K562 (cell line): ENCODE results near the gene LRRC47. TPM values are rescaled to one million over a fixed set of nuclear protein-coding genes. Genes with fewer than 3 reads are reported as not detected.

ENCODE experiments used
- BMI1 ChIP-seq: fragments of 150-350 bp; IDR thresholded peaks from 2 replicates; pipeline ENCODE4 v1.6.1; 2014; ENCODE audit warnings: low read length
- CEBPG ChIP-seq, 3 experiments: fragments of 200-800 bp in 1 of 3; sonication (Bioruptor generic) in 1 of 3; sonication (generic) in 1 of 3; formaldehyde crosslinking in 1 of 3; IDR thresholded peaks in 2 of 3; conservative IDR thresholded peaks in 1 of 3; 2 replicates each; pipeline versions ENCODE4 v1.6.1 to v1.8.0; 2016 to 2022; ENCODE audit warnings: missing compliant biosample characterization in 2 of 3, missing genetic modification characterization in 2 of 3, mild to moderate bottlenecking in 1 of 3, missing genetic modification reagents in 1 of 3
- CREM ChIP-seq: IDR thresholded peaks from 2 replicates; pipeline ENCODE4 v1.6.1; 2014; ENCODE audit warnings: antibody characterized with exemption, low read depth
- ESRRB ChIP-seq: fragments of 250-450 bp; sonication (Bioruptor Pico); IDR thresholded peaks from 2 replicates; pipeline ENCODE4 v1.5.0; 2020; ENCODE audit warnings: mild to moderate bottlenecking, moderate library complexity, borderline replicate concordance
- HIVEP1 ChIP-seq: fragments of 250-450 bp; sonication (Bioruptor Pico); IDR thresholded peaks from 2 replicates; pipeline ENCODE4 v1.4.0; 2020; ENCODE audit warnings: mild to moderate bottlenecking
- MXD1 ChIP-seq: fragments of 250-450 bp; sonication (Bioruptor Pico); IDR thresholded peaks from 2 replicates; pipeline ENCODE4 v1.8.0; 2021; ENCODE audit warnings: borderline replicate concordance, mild to moderate bottlenecking, moderate library complexity; ENCODE audit not compliant: poor library complexity, severe bottlenecking
- NR2F6 ChIP-seq: fragments of 450-650 bp; formaldehyde crosslinking; IDR thresholded peaks from 2 replicates; pipeline ENCODE4 v1.4.0; 2020; ENCODE audit warnings: mild to moderate bottlenecking
- TCFL5 ChIP-seq: fragments of 250-450 bp; sonication (Bioruptor Pico); conservative IDR thresholded peaks from 2 replicates; pipeline ENCODE4 v1.6.1; 2021; ENCODE audit warnings: mild to moderate bottlenecking, moderate library complexity, matching md5 sums
- ZBTB12 ChIP-seq: fragments of 250-450 bp; sonication (Bioruptor Pico); IDR thresholded peaks from 2 replicates; pipeline ENCODE4 v1.4.0; 2020
- ZBTB40 ChIP-seq, 2 experiments: fragments of 450-650 bp in 1 of 2; sonication (generic) in 1 of 2; formaldehyde crosslinking in 1 of 2; IDR thresholded peaks; 2 replicates each; pipeline versions ENCODE4 v1.7.1 to v1.9.0; 2016 to 2022; ENCODE audit warnings: inconsistent platforms in 1 of 2, mild to moderate bottlenecking in 1 of 2, missing genetic modification reagents in 1 of 2
- ZNF184 ChIP-seq: sonication (generic); formaldehyde crosslinking; IDR thresholded peaks from 2 replicates; pipeline ENCODE4 v1.5.0; 2020; ENCODE audit warnings: missing genetic modification reagents
- polyA plus RNA-seq, 8 experiments: library from polyadenylated mRNA; depleted of rRNA in 4 of 8; stranded (reverse) in 5 of 8; unstranded in 3 of 8; fragments of >200 nt; fragmentation: Nextera tagmentation in 2 of 8; fragmentation: Illumina TruSeq in 1 of 8; extraction: Ambion mirVana in 2 of 8; extraction: Trizol in 1 of 8; gene quantifications; 2 replicates each; pipeline versions ENCODE4 v1.2.1 to v1.2.3, GENCODE V29; 2011 to 2014; ENCODE audit warnings: inconsistent platforms in 1 of 8, missing spikeins in 1 of 8
- total RNA-seq, 7 experiments: library from RNA; depleted of rRNA in 6 of 7; stranded (reverse); fragments of >200 nt in 6 of 7; fragmentation: Illumina TruSeq in 2 of 7; extraction: Trizol in 2 of 7; gene quantifications; 2 replicates each; pipeline versions ENCODE4 v1.2.1 to v1.2.3, GENCODE V29; 2011 to 2021; ENCODE audit warnings: low replicate concordance in 1 of 7

Gene LRRC47
- total and polyA plus RNA-seq, 9 of the 15 experiments (the other 6 are each of a cell fraction or from before 2014, with no cell fraction given): 4.6 to 68.0 (median 35.9) TPM

GRCh38 chr1:3768811-3769390 is 27.4 kb downstream of the LRRC47 start (continued):
- TF ChIP-seq ZBTB40 (IDR thresholded peaks at IDR 0.05) (no peak), ZBTB40 (CRISPR knock-in tag; IDR thresholded peaks at IDR 0.05) (no peak), ZNF184 (CRISPR knock-in tag) (no peak), ZBTB12 (CRISPR knock-in tag) (no peak), NR2F6 (no peak), ESRRB (CRISPR knock-in tag) (no peak), TCFL5 (no peak), MXD1 (CRISPR knock-in tag) (no peak), CREM (no peak), CEBPG (CRISPR knock-in tag; IDR thresholded peaks at IDR 0.05) (no peak), CEBPG (tag; conservative IDR thresholded peaks at IDR 0.05 in 1 of 2, IDR thresholded peaks at IDR 0.05 in 1 of 2) (no peak), HIVEP1 (no peak), BMI1 (no peak)
- TF ChIP-seq, all 486 proteins: peak for 0
